HUES64 (cell line): Measurements from ENCODE around the gene PIK3C2B.

Experiments used
- H3K27ac ChIP-seq: 2 replicates; pipeline ENCODE4 v1.7.0; 2013; ENCODE audit warnings: low read depth, low read length, inconsistent platforms
- H3K27me3 ChIP-seq: 2 replicates; pipeline ENCODE4 v1.6.1; 2013; ENCODE audit warnings: mild to moderate bottlenecking, low read length; ENCODE audit not compliant: insufficient read depth
- H3K36me3 ChIP-seq: 2 replicates; pipeline ENCODE4 v1.6.1; 2013; ENCODE audit warnings: mild to moderate bottlenecking, low read length; ENCODE audit not compliant: insufficient read depth
- H3K4me1 ChIP-seq: 2 replicates; pipeline ENCODE4 v1.6.1; 2013; ENCODE audit warnings: mild to moderate bottlenecking, low read length, moderate library complexity; ENCODE audit not compliant: insufficient read depth
- H3K4me3 ChIP-seq: 2 replicates; pipeline ENCODE4 v1.5.1; 2013; ENCODE audit warnings: mild to moderate bottlenecking, low read length, moderate library complexity
- H3K9ac ChIP-seq: 2 replicates; pipeline ENCODE4 v1.6.1; 2013; ENCODE audit warnings: mild to moderate bottlenecking, low read depth, low read length
- H3K9me3 ChIP-seq: 2 replicates; pipeline ENCODE4 v1.6.1; 2013; ENCODE audit warnings: low read depth, low read length; ENCODE audit not compliant: insufficient read depth
- WGBS: fragments of 150-250, 120-280 bp; methylation state at CpG from one replicate; pipeline ENCODE4 v1.1.7; 2013; ENCODE audit warnings: missing lambda C conversion rate; 5-methylcytosine and 5-hydroxymethylcytosine counted together

Gene PIK3C2B

GRCh38 chr1:204464701-204465100, 29.9 kb downstream of the PIK3C2B start:
- 100% methylated on average over 1 of the region's 1 CpG for WGBS
- Histone ChIP-seq H3K36me3 (peaks cover 26% of the 10 kb centered on the region), H3K4me1 (peaks cover 4% of the 10 kb centered on the region; the same call in 1 of the 2 replicates), H3K9ac (no peak overlapping the region), H3K27ac (no peak overlapping the region), H3K9me3 (no peaks in the 10 kb centered on the region), H3K27me3 (no peaks in the 10 kb centered on the region), H3K4me3 (no peak overlapping the region)

- no peaks in the 10 kb centered on the region for H3K27me3 ChIP-seq
- H3K4me3 ChIP-seq: no peak overlapping the region
- no peak overlapping the region for H3K27ac ChIP-seq
- 90% methylated on average over 3 of the region's 3 CpGs for WGBS
- peaks cover 4% of the 10 kb centered on the region; the same call in 1 of the 2 replicates for H3K4me1 ChIP-seq
- H3K9me3 ChIP-seq: no peaks in the 10 kb centered on the region
- peaks cover 31% of the 10 kb centered on the region for H3K36me3 ChIP-seq
- no peak overlapping the region for H3K9ac ChIP-seq
Measured at GRCh38 chr1:204464187-204464631, 30.4 kb downstream of the PIK3C2B start.

GRCh38 chr1:204463125-204464060, 31.2 kb downstream of the PIK3C2B start:
- H3K36me3 ChIP-seq: peaks cover 31% of the 10 kb centered on the region
- no peak overlapping the region for H3K9ac ChIP-seq
- H3K4me1 ChIP-seq: peaks cover 4% of the 10 kb centered on the region; the same call in 1 of the 2 replicates
- WGBS: 85% methylated on average over 10 of the region's 10 CpGs
- H3K27ac ChIP-seq: no peak overlapping the region
- no peaks in the 10 kb centered on the region for H3K9me3 ChIP-seq
- no peaks in the 10 kb centered on the region for H3K27me3 ChIP-seq
- no peak overlapping the region for H3K4me3 ChIP-seq

GRCh38 chr1:204462229-204462561, 32.4 kb downstream of the PIK3C2B start:
- Histone ChIP-seq H3K4me1 (peaks cover 7% of the 10 kb centered on the region), H3K4me3 (no peak overlapping the region), H3K27ac (no peak overlapping the region), H3K9me3 (no peaks in the 10 kb centered on the region), H3K27me3 (no peaks in the 10 kb centered on the region), H3K36me3 (peaks cover 34% of the 10 kb centered on the region), H3K9ac (no peak overlapping the region)
- 90% methylated on average over 4 of the region's 4 CpGs for WGBS

GRCh38 chr1:204461331-204462228, 33.0 kb downstream of the PIK3C2B start:
- H3K27me3 ChIP-seq: no peaks in the 10 kb centered on the region
- no peak overlapping the region for H3K27ac ChIP-seq
- WGBS: 90% methylated on average over 11 of the region's 11 CpGs
- H3K4me3 ChIP-seq: no peak overlapping the region
- no peak overlapping the region for H3K9ac ChIP-seq
- H3K9me3 ChIP-seq: no peaks in the 10 kb centered on the region
- H3K36me3 ChIP-seq: peaks cover 34% of the 10 kb centered on the region
- peaks cover 11% of the 10 kb centered on the region for H3K4me1 ChIP-seq

GRCh38 chr1:204460346-204460745, 34.3 kb downstream of the PIK3C2B start:
- peaks cover 23% of the 10 kb centered on the region for H3K4me1 ChIP-seq
- H3K27ac ChIP-seq: no peak overlapping the region
- WGBS: 96% methylated on average over 8 of the region's 8 CpGs
- no peak overlapping the region for H3K9ac ChIP-seq
- no peaks in the 10 kb centered on the region for H3K9me3 ChIP-seq
- peaks cover 40% of the 10 kb centered on the region for H3K36me3 ChIP-seq
- H3K4me3 ChIP-seq: no peak overlapping the region
- H3K27me3 ChIP-seq: no peaks in the 10 kb centered on the region

- H3K27me3 ChIP-seq: no peaks in the 10 kb centered on the region
- H3K27ac ChIP-seq: no peak overlapping the region
- H3K36me3 ChIP-seq: peaks cover 40% of the 10 kb centered on the region
- no peaks in the 10 kb centered on the region for H3K9me3 ChIP-seq
- H3K4me3 ChIP-seq: no peak overlapping the region
- no peak overlapping the region for H3K9ac ChIP-seq
- 86% methylated on average over 4 of the region's 4 CpGs for WGBS
- peaks cover 27% of the 10 kb centered on the region for H3K4me1 ChIP-seq
Measured at GRCh38 chr1:204459706-204460105, 34.9 kb downstream of the PIK3C2B start.

- Histone ChIP-seq H3K36me3 (peaks cover 31% of the 10 kb centered on the region), H3K4me1 (peaks cover 41% of the 10 kb centered on the region), H3K27me3 (no peaks in the 10 kb centered on the region), H3K9me3 (no peaks in the 10 kb centered on the region), H3K9ac (no peak overlapping the region), H3K4me3 (no peak overlapping the region), H3K27ac (peak overlapping the region; percentile 10; the same call in 1 of the 2 replicates)
- WGBS: 89% methylated on average over 5 of the region's 5 CpGs
Measured at GRCh38 chr1:204457666-204458065, 36.9 kb downstream of the PIK3C2B start.

- WGBS: 81% methylated on average over 11 of the region's 11 CpGs
- no peak overlapping the region for H3K4me3 ChIP-seq
- peak overlapping the region; percentile 10; the same call in 1 of the 2 replicates for H3K27ac ChIP-seq
- no peaks in the 10 kb centered on the region for H3K27me3 ChIP-seq
- peaks cover 42% of the 10 kb centered on the region for H3K4me1 ChIP-seq
- H3K36me3 ChIP-seq: peaks cover 27% of the 10 kb centered on the region
- no peaks in the 10 kb centered on the region for H3K9me3 ChIP-seq
- no peak overlapping the region for H3K9ac ChIP-seq
Measured at GRCh38 chr1:204456826-204457442, 37.7 kb downstream of the PIK3C2B start.

GRCh38 chr1:204455831-204456145, 38.8 kb downstream of the PIK3C2B start:
- 95% methylated on average over 9 of the region's 9 CpGs for WGBS
- Histone ChIP-seq H3K4me3 (no peak overlapping the region), H3K36me3 (peaks cover 32% of the 10 kb centered on the region), H3K9ac (peak overlapping the region; percentile 2; the same call in 1 of the 2 replicates), H3K9me3 (no peaks in the 10 kb centered on the region), H3K4me1 (peaks cover 42% of the 10 kb centered on the region), H3K27me3 (no peaks in the 10 kb centered on the region), H3K27ac (peak overlapping the region; percentile 78)
